Liver (tissue), 9 donors: ENCODE data around the gene CPN1. TPM values are rescaled to one million over a fixed set of nuclear protein-coding genes. Genes with fewer than 3 reads are reported as not detected.

ENCODE experiments used
- DNase-seq: peaks from one replicate; pipeline ENCODE4 v3.0.0-alpha.2; 2017; ENCODE audit warnings: low spot score
- H3K27ac ChIP-seq, 2 donors: one replicate each; pipeline ENCODE4 v1.7.0; 2013; ENCODE audit warnings: inconsistent platforms in 2 of 2, low read length in 2 of 2, control low read depth in 1 of 2, low read depth in 1 of 2, mild to moderate bottlenecking in 1 of 2
- H3K27me3 ChIP-seq, 4 donors: one replicate each; pipeline versions ENCODE4 v1.6.1 to v1.7.0; 2013; ENCODE audit warnings: low read length in 3 of 4, inconsistent platforms in 1 of 4, mild to moderate bottlenecking in 1 of 4, moderate library complexity in 1 of 4; ENCODE audit not compliant: control insufficient read depth in 4 of 4, insufficient read depth in 4 of 4
- H3K36me3 ChIP-seq, 4 donors: one replicate each; pipeline versions ENCODE4 v1.6.1 to v1.7.0; 2013; ENCODE audit warnings: low read length in 3 of 4, mild to moderate bottlenecking in 3 of 4, low read depth in 1 of 4, moderate library complexity in 1 of 4; ENCODE audit not compliant: control insufficient read depth in 4 of 4, insufficient read depth in 3 of 4
- H3K4me1 ChIP-seq, 4 donors: one replicate each; pipeline versions ENCODE4 v1.6.1 to v1.7.0; 2013; ENCODE audit warnings: low read length in 3 of 4, mild to moderate bottlenecking in 3 of 4, moderate library complexity in 1 of 4; ENCODE audit not compliant: control insufficient read depth in 4 of 4, insufficient read depth in 4 of 4
- H3K4me3 ChIP-seq, 3 donors: one replicate each; pipeline versions ENCODE4 v1.6.1 to v1.7.0; 2013; ENCODE audit warnings: low read length in 3 of 3, control low read depth in 1 of 3, low read depth in 1 of 3, mild to moderate bottlenecking in 1 of 3
- H3K9ac ChIP-seq, 2 donors: one replicate each; pipeline ENCODE4 v1.7.0; 2013; ENCODE audit warnings: low read length in 2 of 2, mild to moderate bottlenecking in 2 of 2, moderate library complexity in 2 of 2, control low read depth in 1 of 2, low read depth in 1 of 2
- H3K9me3 ChIP-seq, 4 donors: one replicate each; pipeline versions ENCODE4 v1.6.1 to v1.7.0; 2013; ENCODE audit warnings: low read length in 3 of 4; ENCODE audit not compliant: control insufficient read depth in 4 of 4
- ATF3 ChIP-seq: IDR thresholded peaks from 2 replicates; pipeline ENCODE4 v1.6.1; 2016; ENCODE audit warnings: antibody characterized with exemption
- CTCF ChIP-seq: fragments of 150-350 bp; IDR thresholded peaks from 2 replicates; pipeline ENCODE4 v1.5.1; 2017; ENCODE audit warnings: improper control_type of control experiment, low read depth, low read length; ENCODE audit not compliant: missing input control
- EGR1 ChIP-seq, 2 donors: IDR thresholded peaks; 2 replicates each; pipeline ENCODE4 v1.6.1; 2016 to 2018; ENCODE audit warnings: antibody characterized with exemption in 2 of 2, low read depth in 2 of 2
- FOXA1 ChIP-seq: IDR thresholded peaks from 2 replicates; pipeline ENCODE4 v1.6.1; 2016; ENCODE audit warnings: antibody characterized with exemption
- FOXA2 ChIP-seq: IDR thresholded peaks from 2 replicates; pipeline ENCODE4 v1.6.1; 2016; ENCODE audit warnings: antibody characterized with exemption
- GABPA ChIP-seq, 2 donors: IDR thresholded peaks in 1 of 2; conservative IDR thresholded peaks in 1 of 2; 2 replicates each; pipeline ENCODE4 v1.6.1; 2016; ENCODE audit warnings: antibody characterized with exemption in 2 of 2, mild to moderate bottlenecking in 1 of 2, moderate library complexity in 1 of 2
- HNF4A ChIP-seq, 2 donors: conservative IDR thresholded peaks; 2 replicates each; pipeline ENCODE4 v1.6.1; 2016; ENCODE audit warnings: antibody characterized with exemption in 2 of 2, mild to moderate bottlenecking in 2 of 2
- HNF4G ChIP-seq: IDR thresholded peaks from 2 replicates; pipeline ENCODE4 v1.6.1; 2016; ENCODE audit warnings: antibody characterized with exemption
- JUND ChIP-seq, 2 donors: IDR thresholded peaks; 2 replicates each; pipeline ENCODE4 v1.6.1; 2016; ENCODE audit warnings: antibody characterized with exemption in 2 of 2
- MAX ChIP-seq: IDR thresholded peaks from 2 replicates; pipeline ENCODE4 v1.6.1; 2016; ENCODE audit warnings: antibody characterized with exemption
- NR2F2 ChIP-seq: IDR thresholded peaks from 2 replicates; pipeline ENCODE4 v1.6.1; 2016; ENCODE audit warnings: antibody characterized with exemption
- RAD21 ChIP-seq, 2 donors: IDR thresholded peaks; 2 replicates each; pipeline ENCODE4 v1.6.1; 2016; ENCODE audit warnings: antibody characterized with exemption in 2 of 2, mild to moderate bottlenecking in 2 of 2
- REST ChIP-seq: IDR thresholded peaks from 2 replicates; pipeline ENCODE4 v1.6.1; 2016; ENCODE audit warnings: antibody characterized with exemption, mild to moderate bottlenecking
- RXRA ChIP-seq, 2 donors: IDR thresholded peaks; 2 replicates each; pipeline ENCODE4 v1.6.1; 2017 to 2018; ENCODE audit warnings: antibody characterized with exemption in 2 of 2, mild to moderate bottlenecking in 1 of 2
- SP1 ChIP-seq: IDR thresholded peaks from 2 replicates; pipeline ENCODE4 v1.6.1; 2018; ENCODE audit warnings: antibody characterized with exemption, mild to moderate bottlenecking
- TAF1 ChIP-seq: conservative IDR thresholded peaks from 2 replicates; pipeline ENCODE4 v1.6.1; 2016; ENCODE audit warnings: antibody characterized with exemption, mild to moderate bottlenecking
- YY1 ChIP-seq: IDR thresholded peaks from 2 replicates; pipeline ENCODE4 v1.6.1; 2016; ENCODE audit warnings: antibody characterized with exemption, mild to moderate bottlenecking
- ZBTB33 ChIP-seq: IDR thresholded peaks from 2 replicates; pipeline ENCODE4 v1.6.1; 2016; ENCODE audit warnings: antibody characterized with exemption
- WGBS: extraction: QIAGEN DNeasy Blood & Tissue Kit; methylation state at CpG from one replicate; pipeline ENCODE4 v1.1.7; 2013; 5-methylcytosine and 5-hydroxymethylcytosine counted together
- polyA plus RNA-seq, 2 donors: library from polyadenylated mRNA; stranded (reverse) in 1 of 2; unstranded in 1 of 2; fragments of 200-250 nt in 1 of 2; fragments of >200 nt in 1 of 2; fragmentation: Nextera tagmentation in 1 of 2; extraction: Ambion mirVana in 1 of 2; gene quantifications; one replicate each; pipeline versions ENCODE4 v1.2.1 to v1.2.3, GENCODE V29; 2013 to 2015
- total RNA-seq, 2 donors: library from RNA; depleted of rRNA; stranded (reverse); fragments of >200 nt; gene quantifications; one replicate each; pipeline ENCODE4 v1.2.3, GENCODE V29; 2014
- donor health status: healthy.
- donor health status: healthy.
- donor health status: healthy.
- donor health status: healthy.
- donor health status: healthy.

Gene CPN1
- total and polyA plus RNA-seq, 4 donors = 30.4 to 119 (median 96.8) TPM

- Histone ChIP-seq H3K4me3 (no peak overlapping the region), H3K9ac (no peak overlapping the region), H3K4me1 (peaks cover 0 to 11% (median 3%) of the 10 kb centered on the region in 4 donors), H3K27ac (no peak overlapping the region), H3K27me3 (no peaks in the 10 kb centered on the region), H3K9me3 (no peaks in the 10 kb centered on the region), H3K36me3 (no peaks in the 10 kb centered on the region)
- no peak for TF ChIP-seq GABPA (IDR thresholded peaks at IDR 0.05 in 1 of 2, conservative IDR thresholded peaks at IDR 0.05 in 1 of 2)
- TF ChIP-seq RXRA (IDR thresholded peaks at IDR 0.05) = no peak
- no peak for TF ChIP-seq CTCF
- no peak for TF ChIP-seq YY1
- no peak for TF ChIP-seq FOXA2
- peak in 1 of 2 donors; percentile 13 for TF ChIP-seq HNF4A (conservative IDR thresholded peaks at IDR 0.05)
- 47% methylated on average over 3 of the region's 3 CpGs for WGBS
- no peak for DNase-seq
Measured at GRCh38 chr10:100019787-100020141, 61.9 kb downstream of the CPN1 start.

- H3K9ac ChIP-seq = no peak overlapping the region
- 90% methylated on average over 5 of the region's 5 CpGs for WGBS
- TF ChIP-seq RXRA (IDR thresholded peaks at IDR 0.05) = no peak
- TF ChIP-seq FOXA2 = no peak
- TF ChIP-seq FOXA1 = no peak
- no peak for TF ChIP-seq MAX
- TF ChIP-seq EGR1 (IDR thresholded peaks at IDR 0.05; ENCODE audit: low read depth in 2 of 2) = no peak
- TF ChIP-seq ZBTB33 = no peak
- TF ChIP-seq GABPA (IDR thresholded peaks at IDR 0.05 in 1 of 2, conservative IDR thresholded peaks at IDR 0.05 in 1 of 2) = no peak
- TF ChIP-seq REST = no peak
- no peak for TF ChIP-seq RAD21 (IDR thresholded peaks at IDR 0.05)
- no peak for TF ChIP-seq TAF1
- no peak for TF ChIP-seq SP1
- TF ChIP-seq JUND (IDR thresholded peaks at IDR 0.05) = no peak
- TF ChIP-seq YY1 = no peak
- TF ChIP-seq ATF3 = no peak
- TF ChIP-seq HNF4G = no peak
- no peak for TF ChIP-seq NR2F2
- no peak for TF ChIP-seq CTCF
- TF ChIP-seq HNF4A (conservative IDR thresholded peaks at IDR 0.05) = no peak
Measured at GRCh38 chr10:100014071-100014762, 67.5 kb downstream of the CPN1 start.

More at GRCh38 chr10:100014071-100014762, 67.5 kb downstream of the CPN1 start:
- DNase-seq = no peak
- Histone ChIP-seq H3K36me3 (no peaks in the 10 kb centered on the region), H3K27me3 (no peaks in the 10 kb centered on the region), H3K4me1 (peaks cover 0 to 8% (median 3%) of the 10 kb centered on the region in 4 donors), H3K9me3 (no peaks in the 10 kb centered on the region), H3K4me3 (no peak overlapping the region), H3K27ac (no peak overlapping the region)
